Raji (cell line): ENCODE results near the gene TKFC.

Source experiments
- POLR2A ChIP-seq: IDR thresholded peaks from 2 replicates; pipeline ENCODE4 v1.6.1; 2011; ENCODE audit warnings: low read depth, low read length, control low read depth; ENCODE audit not compliant: insufficient read depth

The TKFC gene

GRCh38 chr11:61332797-61333549, at the start of gene TKFC, which contains the start of gene DDB1:
Gene TKFC, plus strand, starts transcription at chr11:61333228. Its CDS starts 1,501 bp downstream, at chr11:61334729.
Gene DDB1, minus strand, starts transcription at chr11:61333105. Its CDS starts 137 bp downstream, at chr11:61332968.
- TF ChIP-seq POLR2A, result peak; percentile 94

- no peak for TF ChIP-seq POLR2A
These were observed 49.4 kb upstream of the TKFC start for GRCh38 chr11:61283613-61284012.

DNA sequence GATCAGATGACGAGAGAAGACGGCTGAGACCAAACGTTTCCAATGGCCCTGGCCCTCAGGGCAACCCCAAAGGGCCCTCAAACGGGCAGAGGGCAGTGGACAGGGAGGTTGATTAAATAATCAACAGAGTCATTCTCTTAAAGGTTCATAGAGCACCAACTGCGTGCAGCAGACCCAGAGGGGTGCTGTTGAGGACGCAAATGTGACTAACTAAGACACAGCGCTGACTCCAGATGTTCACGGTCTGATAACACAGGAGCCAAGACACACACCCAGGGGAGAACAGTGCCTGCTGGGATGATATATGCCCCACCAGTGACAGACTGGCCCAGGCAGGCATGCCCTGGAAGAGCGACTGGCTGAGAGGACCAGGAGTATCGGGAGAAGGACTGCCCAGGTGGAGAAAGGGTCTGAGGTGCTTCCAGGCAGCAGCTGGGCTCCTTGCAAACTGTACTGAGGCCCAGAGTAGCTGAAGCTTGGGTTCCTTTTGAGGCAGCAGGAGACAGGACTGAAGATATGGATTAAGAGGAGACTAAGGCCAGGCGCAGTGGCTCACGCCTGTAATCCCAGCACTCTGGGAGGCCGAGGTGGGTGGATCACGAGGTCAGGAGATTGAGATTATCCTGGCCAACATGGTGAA, 45.6 kb upstream of the TKFC start:
- no peak for TF ChIP-seq POLR2A

DNA sequence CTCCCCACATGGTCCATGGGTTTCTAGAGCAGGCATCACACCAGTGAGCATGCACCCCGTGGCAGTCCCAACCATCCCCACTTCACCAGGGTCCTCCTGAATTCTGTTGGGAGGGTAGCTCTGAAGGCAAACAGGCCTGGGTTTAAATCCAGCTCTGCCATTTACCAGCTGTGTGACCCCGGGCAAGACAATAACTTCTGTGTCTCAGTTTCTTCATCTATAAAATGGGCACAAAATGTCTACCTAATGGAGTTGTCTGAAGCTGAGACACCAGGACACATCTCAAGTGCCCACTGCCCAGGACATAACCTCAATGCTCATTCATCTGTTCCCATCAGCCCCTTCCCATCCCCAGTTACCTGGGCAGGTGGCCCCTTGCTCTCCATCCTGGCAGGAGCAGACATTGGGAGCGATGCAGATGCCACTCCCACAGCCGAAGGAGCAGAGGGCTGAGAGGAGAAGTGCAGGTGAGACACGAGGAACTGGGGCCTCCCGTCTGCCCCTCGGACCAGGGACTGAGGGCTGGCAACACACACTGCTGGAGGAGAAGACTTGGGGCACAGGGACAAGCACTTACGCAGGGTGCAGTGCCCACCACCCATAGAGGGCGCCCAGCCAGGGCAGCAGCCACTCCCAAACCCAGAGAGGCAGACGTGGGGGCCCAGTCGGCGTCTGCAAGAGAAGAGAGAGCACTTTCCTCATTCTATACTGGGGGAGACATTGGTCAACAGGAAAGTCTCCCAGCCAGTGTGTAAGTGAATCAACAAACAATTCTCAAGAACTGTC, 41.9 kb upstream of the TKFC start:
- no peak for TF ChIP-seq POLR2A

- no peak for TF ChIP-seq POLR2A
These were observed 40.7 kb upstream of the TKFC start for GRCh38 chr11:61292356-61292755.

DNA sequence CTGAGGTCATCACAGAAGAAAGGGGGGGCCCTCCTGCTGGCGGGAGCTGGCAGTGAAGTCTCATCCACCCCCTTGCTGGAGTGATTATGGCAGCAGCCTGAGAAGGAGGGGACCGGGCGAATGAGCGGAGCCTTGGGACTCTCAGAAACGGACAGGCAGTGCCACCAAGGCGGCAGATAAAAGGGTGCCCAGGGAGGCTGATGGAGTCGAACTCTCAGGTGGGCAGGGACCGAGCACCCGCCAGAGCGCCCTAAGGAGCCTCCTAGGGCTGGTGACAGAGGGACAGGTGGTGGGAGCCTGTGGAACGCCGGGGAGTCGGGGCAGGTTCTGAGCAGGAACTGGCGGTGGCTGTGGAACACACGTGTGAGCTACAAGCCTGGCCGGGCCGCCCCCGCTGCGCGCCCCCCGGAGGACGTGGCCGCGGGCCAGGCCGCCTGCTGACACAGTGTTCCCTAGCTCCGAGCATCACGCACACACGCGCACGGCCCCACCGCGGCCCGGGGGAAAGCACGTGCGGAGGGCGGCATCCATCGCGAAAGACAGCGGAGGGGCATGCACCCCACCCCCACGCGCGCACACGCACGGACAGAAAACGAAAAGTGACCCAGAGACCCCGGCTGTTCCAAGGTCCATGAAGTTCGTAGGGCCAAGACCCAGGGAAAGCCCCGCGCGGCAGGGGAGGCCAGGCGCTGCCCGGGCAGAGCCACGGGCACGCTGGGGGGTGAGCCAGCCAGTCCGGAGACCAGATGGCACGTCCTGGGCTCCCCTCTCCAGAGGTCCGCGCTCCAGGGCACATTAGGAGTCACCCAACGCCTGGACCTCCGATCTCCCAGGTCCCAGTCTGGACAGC, 38.9 kb upstream of the TKFC start:
- TF ChIP-seq POLR2A, result no peak

DNA sequence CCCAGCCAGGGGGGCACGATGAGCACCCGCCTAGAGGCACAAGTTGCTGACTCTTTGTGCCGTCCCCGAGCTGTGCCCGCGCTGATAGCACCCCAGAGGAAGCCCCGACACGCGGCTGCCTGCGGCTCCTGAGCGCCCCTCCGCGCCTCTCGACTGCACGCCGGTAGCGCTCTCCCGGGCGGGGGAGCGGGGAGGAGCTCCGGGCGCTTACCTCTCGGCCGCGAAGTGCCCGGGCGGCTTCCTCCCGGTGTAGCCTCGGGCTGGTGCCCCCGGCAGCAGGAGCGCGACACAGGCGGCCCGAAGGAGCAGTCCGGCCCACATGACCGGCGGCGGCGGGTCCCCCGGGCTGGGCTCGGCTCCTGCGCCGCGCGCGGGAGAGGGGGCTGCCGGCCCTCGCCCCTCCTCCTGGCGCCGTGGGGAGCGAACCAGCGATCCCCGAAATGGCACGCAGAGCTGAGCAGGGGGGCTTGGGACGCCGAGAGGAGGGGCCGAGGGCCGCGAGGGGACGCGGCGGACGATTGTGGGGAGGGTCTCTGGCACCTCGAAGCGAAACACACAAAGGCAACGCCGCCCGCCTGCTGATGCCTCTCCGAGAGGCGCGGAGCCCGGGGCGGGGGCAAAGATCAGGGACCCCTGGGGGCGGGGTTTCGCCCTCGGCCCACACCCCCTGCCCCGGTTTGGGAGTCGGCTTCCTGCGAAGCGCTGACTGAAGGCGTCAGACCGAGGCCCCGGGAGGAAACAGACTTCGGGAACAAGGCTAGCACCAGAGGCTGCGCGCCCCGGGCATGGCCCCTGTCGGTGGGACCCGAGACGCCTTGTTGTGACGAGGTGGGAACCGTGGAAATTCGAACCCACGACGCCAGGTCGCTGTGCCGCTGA, 38.1 kb upstream of the TKFC start, which contains the start of gene VWCE:
Gene VWCE (minus strand): TSS at position 600 of the 879 bp plus-strand sequence. CDS start 279 bp downstream, at position 321.
- peak; percentile 68 for TF ChIP-seq POLR2A

DNA sequence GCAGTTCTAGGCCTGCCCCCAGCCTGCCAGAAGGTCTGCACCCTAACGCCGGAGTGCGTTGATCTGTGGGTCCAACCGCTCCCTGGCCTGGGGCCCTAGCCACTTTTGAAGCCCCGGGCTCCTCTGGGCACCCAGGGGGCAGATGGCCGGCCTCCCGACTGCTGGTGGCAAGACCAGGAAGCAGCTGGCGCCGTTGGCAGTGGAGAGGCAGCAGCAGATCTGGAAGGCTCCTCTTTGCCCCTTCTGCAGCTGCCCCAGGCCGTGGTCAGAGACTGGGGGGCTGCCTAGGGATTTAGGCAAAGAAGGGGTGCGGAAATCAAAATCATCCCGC, 37.5 kb upstream of the TKFC start:
- no peak for TF ChIP-seq POLR2A

GRCh38 chr11:61297341-61297740, 35.7 kb upstream of the TKFC start:
- no peak for TF ChIP-seq POLR2A

DNA sequence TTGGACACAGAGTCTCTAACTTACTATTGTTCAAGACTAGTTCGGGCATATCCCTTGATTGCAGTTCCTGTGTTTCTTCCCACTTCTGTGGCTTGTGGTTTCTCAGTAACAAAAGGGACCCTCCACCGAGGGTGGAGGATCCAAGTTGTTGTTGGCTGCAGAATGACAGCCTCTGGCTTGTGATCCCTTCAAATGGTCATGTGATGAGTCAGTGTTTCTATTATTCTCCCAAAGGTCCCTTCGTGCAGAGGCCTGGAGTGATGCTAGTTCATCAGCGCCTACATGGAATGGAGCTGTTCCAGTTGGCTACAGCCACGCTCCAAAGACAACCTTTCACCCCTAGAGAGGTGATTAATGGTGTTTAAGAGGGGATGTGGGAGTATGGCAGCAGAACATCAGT, 35.3 kb upstream of the TKFC start:
- TF ChIP-seq POLR2A, result no peak

- TF ChIP-seq POLR2A, result no peak
These were observed 34.3 kb upstream of the TKFC start for GRCh38 chr11:61298663-61299244.

GRCh38 chr11:61302550-61302949, 30.5 kb upstream of the TKFC start:
- TF ChIP-seq POLR2A, result no peak

DNA sequence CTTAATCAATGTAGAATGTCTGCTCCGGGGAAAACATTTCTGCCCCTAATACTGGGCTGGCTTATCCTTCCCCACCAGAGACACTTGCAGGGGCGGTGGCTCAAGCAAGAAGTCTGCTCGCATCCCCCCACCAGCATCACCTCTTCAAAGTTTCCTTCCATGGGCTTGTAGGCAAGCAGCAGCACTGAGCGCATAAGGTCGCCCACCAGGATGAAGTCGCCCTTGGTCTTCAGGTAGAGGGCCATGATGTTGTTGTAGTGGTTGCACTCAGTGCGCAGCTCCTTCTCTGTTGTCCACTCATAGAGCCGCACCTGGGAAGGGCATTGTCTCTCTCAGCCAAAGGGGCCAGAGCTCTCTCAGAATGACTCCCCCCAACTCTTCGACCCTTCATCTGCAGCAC, 29.3 kb upstream of the TKFC start:
- TF ChIP-seq POLR2A, result no peak

GRCh38 chr11:61305417-61305816, 27.6 kb upstream of the TKFC start:
- no peak for TF ChIP-seq POLR2A

- TF ChIP-seq POLR2A, result no peak
These were observed 26.8 kb upstream of the TKFC start for GRCh38 chr11:61306221-61306620.
